WTC11 (cell line): ENCODE results near the gene GJB5.

Experiments used
- CTCF ChIP-seq: fragments of 200-600 bp; IDR thresholded peaks from 2 replicates; pipeline ENCODE4 v1.8.0; 2022; ENCODE audit warnings: antibody characterized with exemption
- FOXP4 ChIP-seq: sonication (generic); formaldehyde crosslinking; IDR thresholded peaks from 2 replicates; pipeline ENCODE4 v1.8.0; 2022; ENCODE audit warnings: mild to moderate bottlenecking, missing genetic modification reagents
- TCF7 ChIP-seq: sonication (generic); formaldehyde crosslinking; IDR thresholded peaks from 2 replicates; pipeline ENCODE4 v1.8.0; 2022; ENCODE audit warnings: mild to moderate bottlenecking, low read depth, missing genetic modification reagents, moderate library complexity
- ZNF138 ChIP-seq: sonication (generic); formaldehyde crosslinking; conservative IDR thresholded peaks from 2 replicates; pipeline ENCODE4 v1.8.1; 2022; ENCODE audit warnings: mild to moderate bottlenecking, moderate library complexity, missing genetic modification reagents
- ZNF281 ChIP-seq: sonication (generic); formaldehyde crosslinking; IDR thresholded peaks from 2 replicates; pipeline ENCODE4 v1.8.0; 2023; ENCODE audit warnings: mild to moderate bottlenecking, missing genetic modification reagents
- TF ChIP-seq, protein P1 (sequence below): sonication (generic); formaldehyde crosslinking; IDR thresholded peaks from 2 replicates; pipeline ENCODE4 v1.8.0; 2022; ENCODE audit warnings: mild to moderate bottlenecking, missing genetic modification reagents
- TF ChIP-seq, protein P2 (sequence below): sonication (generic); formaldehyde crosslinking; IDR thresholded peaks from 2 replicates; pipeline ENCODE4 v1.8.1; 2023; ENCODE audit warnings: mild to moderate bottlenecking, missing genetic modification reagents, moderate library complexity

DNA sequence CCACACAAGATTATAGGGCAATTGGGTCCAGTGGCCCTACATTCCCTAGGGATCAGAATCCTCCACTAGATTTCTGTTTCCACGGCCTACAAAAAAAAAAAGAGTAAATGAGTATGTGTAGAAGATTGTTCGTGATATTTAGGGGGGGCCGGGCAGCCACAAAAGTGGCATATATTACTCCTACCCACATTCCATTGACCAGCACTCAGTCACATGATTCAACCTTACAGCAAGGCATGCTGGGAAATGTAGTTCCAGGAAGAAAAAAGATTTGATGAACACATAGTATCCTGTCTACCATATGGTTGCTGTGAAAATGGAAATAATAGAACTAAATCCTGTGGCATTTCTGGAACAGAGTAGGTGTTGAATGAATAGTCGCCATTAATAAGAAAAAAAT is 43.4 kb upstream of the GJB5 start:
- TF ChIP-seq, protein P1, sequence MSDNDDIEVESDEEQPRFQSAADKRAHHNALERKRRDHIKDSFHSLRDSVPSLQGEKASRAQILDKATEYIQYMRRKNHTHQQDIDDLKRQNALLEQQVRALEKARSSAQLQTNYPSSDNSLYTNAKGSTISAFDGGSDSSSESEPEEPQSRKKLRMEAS (CRISPR knock-in tag), result no peak
- TF ChIP-seq FOXP4 (CRISPR knock-in tag) (no peak), ZNF281 (CRISPR knock-in tag) (no peak), CTCF (no peak), TCF7 (no peak), ZNF138 (CRISPR knock-in tag) (no peak)
- TF ChIP-seq, protein P2, sequence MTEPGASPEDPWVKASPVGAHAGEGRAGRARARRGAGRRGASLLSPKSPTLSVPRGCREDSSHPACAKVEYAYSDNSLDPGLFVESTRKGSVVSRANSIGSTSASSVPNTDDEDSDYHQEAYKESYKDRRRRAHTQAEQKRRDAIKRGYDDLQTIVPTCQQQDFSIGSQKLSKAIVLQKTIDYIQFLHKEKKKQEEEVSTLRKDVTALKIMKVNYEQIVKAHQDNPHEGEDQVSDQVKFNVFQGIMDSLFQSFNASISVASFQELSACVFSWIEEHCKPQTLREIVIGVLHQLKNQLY (CRISPR knock-in tag), result no peak
